Activated T-cell treated with anti-CD3 and anti-CD28 coated beads for 48 hours (primary cell): ENCODE measurements around the gene TIMP3.

Experiments used
- DNase-seq: peaks from one replicate; pipeline ENCODE4 v3.0.0-alpha.2; 2020; ENCODE audit warnings: low read depth

TIMP3 gene

DNA sequence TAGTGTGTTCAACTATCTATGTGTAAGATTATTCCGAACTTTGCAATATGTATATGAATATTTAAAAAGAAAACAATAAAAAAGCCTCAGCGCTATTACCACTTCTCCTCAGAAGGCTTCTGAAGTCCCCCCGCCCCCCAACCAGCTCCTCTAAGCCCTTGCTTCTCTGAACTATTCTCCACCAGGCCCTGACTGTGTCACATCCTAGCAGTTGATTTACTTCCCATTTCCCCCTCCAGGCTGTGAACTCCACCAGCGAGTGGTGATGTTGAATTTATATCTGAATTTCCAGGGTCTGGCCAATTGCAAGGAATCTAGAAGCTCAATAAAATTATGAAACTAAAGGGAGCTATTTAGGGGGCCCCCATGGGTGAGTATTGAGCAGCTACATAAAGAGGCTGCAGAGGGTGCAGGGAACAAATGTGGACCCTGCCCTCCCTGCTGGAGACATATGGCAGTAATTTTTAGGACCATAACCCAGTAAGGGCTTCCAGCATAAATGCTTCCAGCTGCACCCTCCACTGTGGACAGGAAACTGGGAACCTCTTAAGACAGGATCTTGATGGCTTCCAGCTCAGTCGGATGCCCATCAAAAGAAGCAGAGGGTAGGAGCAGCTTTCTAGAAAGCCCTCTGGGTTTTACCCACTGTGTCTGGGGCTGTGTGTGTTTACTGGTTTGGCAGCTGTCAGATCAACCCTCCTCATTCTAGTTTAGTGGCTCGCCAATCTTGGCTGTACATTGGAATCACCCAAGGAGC lies 81.4 kb downstream of the TIMP3 start:
- no peak for DNase-seq

DNA sequence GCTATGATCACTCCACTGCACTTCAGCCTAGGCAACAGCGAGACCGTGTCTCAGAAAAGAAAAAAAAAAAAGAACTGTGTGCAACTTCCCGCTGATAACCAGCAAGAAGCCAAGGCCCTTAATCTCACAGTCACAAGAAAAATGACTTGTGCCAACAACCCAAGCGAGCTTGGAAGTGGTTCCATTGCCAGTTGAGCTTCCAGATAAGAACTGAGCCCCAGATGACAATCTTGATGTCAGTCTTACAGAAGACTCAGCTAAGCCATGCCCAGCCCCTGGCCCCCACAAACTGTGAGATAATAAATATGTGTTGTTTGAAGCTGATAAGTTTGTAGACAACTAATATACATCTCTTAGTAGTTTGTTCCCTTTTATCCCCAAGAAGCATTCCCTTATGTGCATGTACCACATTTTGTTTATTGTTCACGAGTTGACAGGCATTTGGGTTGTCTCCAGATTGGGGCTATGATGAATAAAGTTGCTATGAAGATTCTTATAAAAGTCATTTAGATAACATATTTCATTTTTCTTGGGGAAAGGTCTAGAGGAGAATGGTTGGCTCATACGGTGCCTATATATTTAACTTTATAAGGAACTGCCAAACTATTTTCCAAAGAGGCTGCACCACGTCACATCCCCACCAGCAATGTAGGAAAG lies 85.9 kb downstream of the TIMP3 start:
- DNase-seq: no peak

DNA sequence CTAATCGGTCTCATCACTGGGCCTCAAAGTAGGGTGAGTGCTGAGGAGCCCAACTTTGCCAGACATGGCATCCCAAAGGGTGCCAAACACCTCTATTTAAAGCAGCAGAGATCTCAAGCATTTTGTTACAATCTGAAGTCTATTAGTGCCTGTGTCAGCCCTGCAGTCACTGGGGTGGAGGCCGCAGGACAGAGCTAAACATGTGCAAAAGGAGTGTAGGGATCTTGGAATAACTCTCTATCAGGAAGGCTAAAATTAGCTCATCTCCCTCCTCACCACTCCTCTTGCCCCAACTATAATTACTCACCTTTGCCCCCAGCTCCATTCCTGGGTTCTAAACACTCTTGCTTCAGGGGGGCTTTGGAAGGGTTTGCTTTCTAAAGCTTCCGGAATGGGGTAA lies 87.5 kb downstream of the TIMP3 start:
- no peak for DNase-seq

DNA sequence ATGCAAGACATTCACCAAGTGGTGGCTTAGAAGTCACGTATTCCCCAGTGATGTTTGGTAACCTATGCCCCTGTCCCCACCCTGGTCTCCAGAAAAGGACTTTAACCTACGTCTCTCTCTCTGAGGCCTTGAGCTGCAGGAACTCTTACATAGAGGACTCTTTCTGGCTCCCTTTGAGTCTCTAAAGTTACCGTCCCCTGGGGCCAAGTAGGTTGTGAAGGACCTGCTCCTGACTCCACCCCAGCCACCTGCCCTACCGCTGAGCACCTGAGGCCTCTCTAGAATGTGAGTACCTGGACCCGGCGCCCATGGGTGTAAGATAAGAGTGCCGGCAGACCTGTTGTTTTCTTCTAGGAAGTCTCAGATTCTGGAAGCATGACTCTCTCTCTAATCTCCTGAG lies 95.4 kb downstream of the TIMP3 start:
- DNase-seq: no peak

DNA sequence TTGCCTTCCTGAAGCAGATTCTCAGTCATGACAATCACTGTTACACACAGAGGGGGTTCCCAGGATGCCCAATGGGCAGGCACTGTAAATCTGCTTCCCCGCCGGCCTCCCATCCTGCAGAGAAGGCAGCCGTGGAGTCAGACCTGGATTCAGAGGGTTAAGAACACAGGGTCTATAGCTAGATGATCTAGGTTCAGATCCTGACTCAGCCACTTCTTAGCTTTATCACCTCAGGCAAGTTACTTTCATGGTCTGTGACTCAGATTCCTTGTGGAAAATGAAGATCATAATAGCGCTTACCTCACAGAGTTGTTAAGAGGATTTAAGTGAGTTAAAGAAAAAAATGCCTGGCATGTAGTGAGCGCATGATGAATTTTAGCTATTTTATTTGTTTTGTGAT lies 95.9 kb downstream of the TIMP3 start:
- no peak for DNase-seq

DNA sequence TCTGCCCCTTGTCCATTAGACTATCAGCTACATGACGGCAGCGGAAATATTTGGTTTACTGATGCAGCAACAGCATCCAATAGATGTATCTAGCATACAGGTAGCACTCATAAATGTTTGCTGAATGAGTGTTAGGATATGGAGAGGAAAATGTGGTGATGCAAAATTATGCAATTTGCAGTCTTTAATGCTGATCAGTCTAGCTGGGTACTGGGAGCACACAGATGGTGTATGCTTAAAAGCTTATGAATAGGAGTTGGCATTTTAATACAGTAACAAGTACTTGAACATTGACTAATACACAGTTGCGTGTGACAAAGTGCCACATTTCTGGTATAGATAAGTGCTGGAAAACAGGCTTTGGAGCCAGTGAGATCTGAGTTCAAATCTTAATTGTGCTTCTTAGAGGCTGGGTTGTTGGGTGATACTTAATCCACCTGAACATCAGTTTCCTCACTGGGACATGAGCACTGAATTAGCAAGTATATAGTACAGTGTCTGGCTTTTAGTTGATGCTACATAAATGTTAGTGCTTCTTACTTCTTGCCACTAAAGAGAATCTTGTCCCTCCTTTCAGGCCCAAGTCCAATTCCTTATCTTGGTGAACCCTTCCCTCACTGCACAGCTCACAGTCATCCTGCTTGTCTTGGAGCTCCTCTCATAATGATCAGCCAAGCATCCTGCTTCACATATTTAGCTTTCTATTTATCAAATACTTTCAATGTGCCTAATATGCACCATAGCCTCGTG lies 99.6 kb downstream of the TIMP3 start:
- DNase-seq: no peak

DNA sequence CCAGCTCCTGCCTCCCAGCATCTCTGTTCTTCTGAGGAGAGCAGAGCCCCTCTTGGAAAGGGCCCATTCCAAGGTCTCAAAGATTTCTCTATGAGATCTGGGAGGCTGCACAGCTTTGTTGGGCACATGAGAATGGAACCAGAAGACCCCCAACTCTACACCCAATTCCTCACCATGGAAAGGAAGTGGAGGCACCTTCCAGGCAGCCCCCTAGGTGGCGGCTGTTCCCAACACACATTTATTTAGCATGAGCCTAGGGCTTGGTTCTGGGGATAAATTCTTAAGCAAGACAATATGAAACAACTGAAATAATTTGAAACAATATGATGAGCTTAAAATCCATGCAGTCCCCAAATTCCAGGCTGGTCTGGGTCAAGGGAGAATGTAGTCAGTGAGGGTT lies 100.4 kb downstream of the TIMP3 start:
- no peak for DNase-seq

DNA sequence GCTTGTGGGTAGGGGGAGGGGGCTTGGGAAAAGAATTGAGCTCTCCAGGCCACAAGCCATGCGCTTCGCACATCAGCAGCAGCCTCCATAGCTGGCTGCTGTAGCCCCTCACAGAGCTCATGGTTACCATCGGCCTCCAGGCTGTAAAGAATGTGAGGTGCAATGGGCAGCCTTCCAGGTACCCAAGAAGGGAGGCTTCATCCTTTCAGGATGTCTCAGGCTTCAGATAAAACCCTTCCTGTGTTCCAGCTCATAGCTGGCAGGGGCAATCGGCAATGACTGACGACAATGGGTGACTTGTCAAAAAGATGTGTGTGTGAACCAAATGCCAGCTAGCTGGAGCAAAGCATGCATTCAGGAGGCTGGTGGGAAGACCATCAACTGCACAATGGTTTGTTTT lies 102.0 kb downstream of the TIMP3 start:
- DNase-seq: no peak

DNA sequence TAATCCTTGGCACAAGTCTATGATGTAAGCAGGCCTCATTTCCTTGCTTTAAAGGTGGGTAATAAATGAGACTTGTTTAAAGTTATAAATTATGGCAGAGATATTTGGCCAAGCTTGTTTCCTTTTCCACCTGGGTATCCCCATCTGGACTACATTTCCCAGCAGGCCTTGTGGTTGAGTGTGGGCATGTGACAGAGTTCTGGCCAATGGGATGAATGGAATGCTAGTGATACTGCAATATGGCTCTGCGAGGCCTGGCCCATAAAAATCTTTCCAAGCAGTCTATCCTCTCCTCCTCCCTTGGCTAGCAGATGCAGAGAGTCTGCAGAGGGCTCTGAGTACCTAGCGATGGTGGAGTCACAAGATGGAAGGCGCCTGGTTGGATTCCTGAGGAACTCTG lies 102.5 kb downstream of the TIMP3 start:
- no peak for DNase-seq

DNA sequence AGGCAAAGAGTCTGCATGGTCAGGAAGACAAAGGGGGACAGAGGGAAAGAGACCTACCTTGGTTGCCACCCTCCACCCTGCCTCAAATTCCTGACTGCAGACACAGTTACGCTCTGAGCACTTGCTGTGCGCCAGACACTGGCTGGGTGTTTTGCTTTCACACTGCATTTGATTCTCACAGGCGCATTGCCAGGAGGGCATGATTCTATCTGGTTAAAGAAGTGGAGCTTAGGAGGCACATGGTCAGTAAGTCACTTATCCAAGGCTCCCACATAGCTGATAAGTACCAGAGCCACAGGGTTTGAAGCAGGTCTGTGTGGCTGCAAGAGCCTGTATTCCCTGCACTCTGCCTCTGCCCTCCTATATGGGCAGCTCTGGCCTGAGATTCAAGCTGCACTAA lies 103.9 kb downstream of the TIMP3 start:
- DNase-seq: no peak

DNA sequence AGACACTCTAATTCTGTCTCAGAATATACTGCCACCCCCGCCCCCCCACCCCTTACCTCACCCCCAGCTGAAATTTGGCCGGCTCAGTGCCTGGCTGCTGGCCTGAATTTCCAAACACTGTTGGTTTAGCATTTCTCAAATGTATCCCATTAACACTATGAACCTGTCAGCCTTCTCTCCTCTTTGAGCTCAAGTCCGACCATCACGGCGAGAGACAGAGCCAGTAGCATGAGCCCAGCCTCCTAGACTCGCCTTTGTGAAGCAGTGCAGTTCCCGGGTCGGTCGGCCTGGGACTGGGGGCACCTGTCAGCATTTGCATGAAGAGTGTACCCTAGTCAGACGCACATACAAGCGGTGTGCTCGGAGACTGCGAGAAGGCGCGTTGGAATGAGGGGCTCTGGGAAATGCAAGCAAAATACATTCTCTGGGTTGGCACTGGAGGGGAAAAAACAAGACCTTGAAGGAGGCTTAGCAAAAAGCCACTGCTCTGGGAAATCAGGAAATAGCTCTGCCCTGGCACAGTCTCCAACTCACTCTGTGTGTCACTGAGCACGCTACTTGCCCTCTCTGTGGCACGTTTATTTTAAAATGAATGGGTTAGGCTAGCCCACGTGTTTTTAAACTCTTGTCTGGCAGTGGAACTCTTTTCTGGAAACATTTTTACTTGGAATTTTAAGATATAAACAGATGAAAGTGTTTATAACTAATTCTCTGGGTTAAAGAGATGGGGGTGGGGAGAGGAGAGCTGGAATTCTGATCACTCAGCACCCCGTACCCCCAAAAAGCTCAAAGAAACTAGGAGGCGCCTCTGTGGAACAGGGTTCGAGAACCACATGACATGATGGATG lies 108.3 kb downstream of the TIMP3 start:
- DNase-seq: no peak

DNA sequence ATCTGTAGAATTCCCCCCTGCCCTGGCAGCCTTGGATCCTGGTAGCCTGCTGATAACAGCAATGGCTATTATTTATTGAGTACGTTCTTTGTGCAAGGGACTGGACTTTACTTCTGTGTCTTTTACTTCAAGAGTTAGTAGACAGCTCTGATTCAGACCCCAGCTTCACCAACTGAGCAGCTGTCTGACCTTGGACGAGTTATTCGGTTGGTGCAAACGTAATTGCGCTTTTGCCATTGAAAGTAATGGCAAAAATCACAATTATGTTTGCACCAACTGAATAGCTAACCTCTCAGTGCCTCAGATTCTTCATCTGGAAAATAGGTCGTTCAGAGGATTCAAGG lies 108.9 kb downstream of the TIMP3 start:
- no peak for DNase-seq

DNA sequence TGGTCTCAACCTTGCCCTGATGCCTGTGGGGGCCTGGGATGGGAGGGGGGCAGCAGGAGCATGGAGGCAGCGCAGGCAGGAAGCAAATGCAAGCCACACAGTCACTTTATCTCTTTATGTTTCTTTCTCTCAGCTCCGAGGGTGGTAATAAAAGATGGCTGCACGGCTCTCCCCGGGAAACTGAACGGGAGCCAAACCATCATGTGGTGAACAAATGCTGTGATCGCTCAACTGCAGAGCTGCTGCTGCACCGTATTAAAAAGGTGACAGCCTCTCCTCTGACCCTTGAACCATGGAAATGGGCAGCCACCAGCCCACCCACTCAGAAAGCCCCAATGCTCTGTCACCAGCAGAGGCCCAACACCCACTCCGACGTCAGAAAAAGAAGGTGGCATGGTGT lies 110.0 kb downstream of the TIMP3 start:
- DNase-seq: no peak
